HepG2 (cell line): ENCODE data around the gene ACCSL. TPM values are rescaled to one million over a fixed set of nuclear protein-coding genes. Genes with fewer than 3 reads are reported as not detected.

Experiments used
- ATAC-seq: fragments of 200-7000 bp; cut with Tn5 transposase; 3 replicates; pipeline ENCODE4 v1.9.1; 2020; ENCODE audit warnings: mild to moderate bottlenecking, moderate library complexity
- BruUV-seq: library from RNA; stranded (reverse); fragments of 400-500 nt; replicated peaks from 2 replicates; lab custom pipeline; 2021; lab: Mats Ljungman, UMichigan
- CTCF ChIA-PET: fragments of 300-600 bp; formaldehyde crosslinking; extraction: SDS; loops from one replicate; lab custom pipeline; 2021; ENCODE audit warnings: low total read pairs, inconsistent platforms, low intra/inter-chr PET ratio; lab: Yijun Ruan, JAX
- POLR2A ChIA-PET: fragments of 350-600 bp; sonication (Branson Sonifier 250); formaldehyde crosslinking; loops from one replicate; lab custom pipeline; 2020; ENCODE audit warnings: antibody characterized with exemption, inconsistent platforms; lab: Yijun Ruan, JAX
- DNase-seq: peaks from one replicate; pipeline ENCODE4 v3.0.0-alpha.2; 2015; ENCODE audit warnings: low spot score
- FAIRE-seq: peaks from 3 replicates; lab custom pipeline; 2011; peaks lifted over from hg19 to GRCh38; lab: Jason Lieb, UNC
- H2AFZ ChIP-seq: one replicate; pipeline ENCODE4 v1.6.1; 2011; ENCODE audit warnings: low read length, inconsistent platforms
- H3K27ac ChIP-seq: fragments of 300-600 bp; 3 replicates; pipeline ENCODE4 v1.8.0; 2011; ENCODE audit warnings: mixed run types, mild to moderate bottlenecking, mixed read lengths, low read length, inconsistent platforms; ENCODE audit not compliant: insufficient read depth; ENCODE audit errors: extremely low read length
- H3K27me3 ChIP-seq, 2 experiments: fragments of 200-600 bp in 1 of 2; 2 replicates in 1 of 2; 3 replicates in 1 of 2; pipeline versions ENCODE4 v1.6.0 to v1.8.0; 2011; ENCODE audit warnings: low read length in 2 of 2, mild to moderate bottlenecking in 2 of 2, moderate library complexity in 2 of 2, inconsistent platforms in 1 of 2; ENCODE audit not compliant: insufficient read depth in 2 of 2, control insufficient read depth in 1 of 2
- H3K36me3 ChIP-seq, 2 experiments: fragments of 200-600 bp in 1 of 2; replicated peaks in 1 of 2; 2 replicates in 1 of 2; 3 replicates in 1 of 2; pipeline versions ENCODE4 v1.5.1 to v1.8.0; 2011; ENCODE audit warnings: low read length in 2 of 2, inconsistent platforms in 1 of 2; ENCODE audit not compliant: insufficient read depth in 2 of 2, control insufficient read depth in 1 of 2
- H3K4me1 ChIP-seq: 2 replicates; pipeline ENCODE4 v1.5.1; 2012; ENCODE audit warnings: low read length, inconsistent platforms; ENCODE audit not compliant: insufficient read depth
- H3K4me2 ChIP-seq: 2 replicates; pipeline ENCODE4 v1.6.0; 2011; ENCODE audit warnings: low read depth, low read length, inconsistent platforms
- H3K4me3 ChIP-seq, 3 experiments: fragments of 200-600 bp in 1 of 3; sonication (generic), shearing (Covaris generic) in 1 of 3; replicated peaks in 1 of 3; 2 replicates each; pipeline ENCODE4 v1.5.1; 2011 to 2016; ENCODE audit warnings: low read length in 3 of 3, inconsistent platforms in 2 of 3, low read depth in 2 of 3, mild to moderate bottlenecking in 2 of 3, control low read depth in 1 of 3, mixed read lengths in 1 of 3; ENCODE audit not compliant: insufficient read depth in 1 of 3
- H3K79me2 ChIP-seq: one replicate; pipeline ENCODE4 v1.6.1; 2011; ENCODE audit warnings: low read length, inconsistent platforms; ENCODE audit not compliant: insufficient read depth
- H3K9ac ChIP-seq: 2 replicates; pipeline ENCODE4 v1.6.0; 2011; ENCODE audit warnings: mild to moderate bottlenecking, low read depth, low read length, inconsistent platforms; ENCODE audit not compliant: insufficient read depth
- H3K9me3 ChIP-seq: 2 replicates; pipeline ENCODE4 v1.5.1; 2012; ENCODE audit warnings: mild to moderate bottlenecking, low read length
- H4K20me1 ChIP-seq: 2 replicates; pipeline ENCODE4 v1.6.0; 2011; ENCODE audit warnings: inconsistent platforms, mild to moderate bottlenecking, low read length, moderate library complexity; ENCODE audit not compliant: insufficient read depth
- MTF1 ChIP-seq: sonication (generic); formaldehyde crosslinking; IDR thresholded peaks from 2 replicates; pipeline ENCODE4 v1.5.0; 2020; ENCODE audit warnings: missing genetic modification reagents
- RAD21 ChIP-seq: fragments of 450-650 bp; formaldehyde crosslinking; IDR thresholded peaks from 2 replicates; pipeline ENCODE4 v1.5.0; 2020; ENCODE audit warnings: mild to moderate bottlenecking
- SMC3 ChIP-seq: IDR thresholded peaks from 2 replicates; pipeline ENCODE4 v1.6.1; 2011; ENCODE audit warnings: low read length, improper control_type of control experiment
- SRSF9 ChIP-seq: fragments of 200-400 bp; formaldehyde crosslinking; IDR thresholded peaks from 2 replicates; pipeline ENCODE4 v1.6.1; 2018; ENCODE audit warnings: borderline replicate concordance, mild to moderate bottlenecking, low read depth, low read length; ENCODE audit not compliant: insufficient read depth, poor library complexity, severe bottlenecking
- STAG1 ChIP-seq: sonication (generic); formaldehyde crosslinking; IDR thresholded peaks from 2 replicates; pipeline ENCODE4 v1.4.0; 2020; ENCODE audit warnings: missing genetic modification reagents
- ZNF224 ChIP-seq: sonication (generic); formaldehyde crosslinking; IDR thresholded peaks from 2 replicates; pipeline ENCODE4 v1.5.0; 2020; ENCODE audit warnings: mild to moderate bottlenecking, missing genetic modification reagents
- ZNF589 ChIP-seq: sonication (generic); formaldehyde crosslinking; conservative IDR thresholded peaks from 2 replicates; pipeline ENCODE4 v1.8.0; 2022; ENCODE audit warnings: mild to moderate bottlenecking, moderate library complexity, missing genetic modification reagents
- ZNF674 ChIP-seq: sonication (generic); formaldehyde crosslinking; IDR thresholded peaks from 2 replicates; pipeline ENCODE4 v1.5.0; 2020; ENCODE audit warnings: low read depth, mild to moderate bottlenecking, missing genetic modification reagents
- WGBS: methylation state at CpG from one replicate; pipeline ENCODE4 v1.1.6; 2017; ENCODE audit warnings: low lambda C conversion rate; 5-methylcytosine and 5-hydroxymethylcytosine counted together
- in situ Hi-C: cut with HindIII; loops from 2 replicates; pipeline ENCODE4 v1.10.0; 2017; ENCODE audit warnings: low pct_unique_long_range_greater_than_20kb; ENCODE audit not compliant: extremely low pct_ligation_motif_present
- intact Hi-C: fragments of 100-400 bp; cut with micrococcal nuclease; formaldehyde crosslinking; loops from one replicate; pipeline ENCODE4 v1.10.0; 2022; ENCODE audit not compliant: unreplicated experiment
- polyA plus RNA-seq, 8 experiments: library from polyadenylated mRNA; depleted of rRNA in 3 of 8; stranded (reverse) in 7 of 8; unstranded in 1 of 8; fragments of >200 nt; fragmentation: Illumina TruSeq in 4 of 8; extraction: Trizol in 4 of 8; gene quantifications; 2 replicates each; pipeline versions ENCODE4 v1.2.1 to v1.2.3, GENCODE V29; 2011 to 2016; ENCODE audit warnings: low read depth in 4 of 8, missing spikeins in 1 of 8, mixed read lengths in 1 of 8; ENCODE audit not compliant: insufficient read depth in 1 of 8
- total RNA-seq, 5 experiments: library from RNA; depleted of rRNA; stranded (reverse); fragments of >200 nt; fragmentation: Illumina TruSeq; extraction: Trizol; gene quantifications; 2 replicates each; pipeline ENCODE4 v1.2.3, GENCODE V29; 2016; ENCODE audit warnings: low read depth in 1 of 5
- TF ChIP-seq, protein P1 (sequence below): sonication (generic); formaldehyde crosslinking; IDR thresholded peaks from 2 replicates; pipeline ENCODE4 v1.5.0; 2020; ENCODE audit warnings: mild to moderate bottlenecking, missing genetic modification reagents, moderate library complexity
- TF ChIP-seq, protein P2 (sequence below): sonication (generic); formaldehyde crosslinking; IDR thresholded peaks from 2 replicates; pipeline ENCODE4 v1.8.0; 2022; ENCODE audit warnings: mild to moderate bottlenecking, missing genetic modification reagents
- TF ChIP-seq, protein P3 (sequence below): sonication (generic); formaldehyde crosslinking; IDR thresholded peaks from 2 replicates; pipeline ENCODE4 v1.5.1; 2020; ENCODE audit warnings: mild to moderate bottlenecking, moderate library complexity, missing genetic modification reagents
- TF ChIP-seq, protein P4 (sequence below): sonication (generic); formaldehyde crosslinking; IDR thresholded peaks from 2 replicates; pipeline ENCODE4 v1.5.0; 2020; ENCODE audit warnings: missing genetic modification reagents, mild to moderate bottlenecking, borderline replicate concordance

The ACCSL gene
- total and polyA plus RNA-seq, 2 of the 13 experiments (the other 11 are each of a cell fraction or from before 2014, with no cell fraction given): not detected

DNA sequence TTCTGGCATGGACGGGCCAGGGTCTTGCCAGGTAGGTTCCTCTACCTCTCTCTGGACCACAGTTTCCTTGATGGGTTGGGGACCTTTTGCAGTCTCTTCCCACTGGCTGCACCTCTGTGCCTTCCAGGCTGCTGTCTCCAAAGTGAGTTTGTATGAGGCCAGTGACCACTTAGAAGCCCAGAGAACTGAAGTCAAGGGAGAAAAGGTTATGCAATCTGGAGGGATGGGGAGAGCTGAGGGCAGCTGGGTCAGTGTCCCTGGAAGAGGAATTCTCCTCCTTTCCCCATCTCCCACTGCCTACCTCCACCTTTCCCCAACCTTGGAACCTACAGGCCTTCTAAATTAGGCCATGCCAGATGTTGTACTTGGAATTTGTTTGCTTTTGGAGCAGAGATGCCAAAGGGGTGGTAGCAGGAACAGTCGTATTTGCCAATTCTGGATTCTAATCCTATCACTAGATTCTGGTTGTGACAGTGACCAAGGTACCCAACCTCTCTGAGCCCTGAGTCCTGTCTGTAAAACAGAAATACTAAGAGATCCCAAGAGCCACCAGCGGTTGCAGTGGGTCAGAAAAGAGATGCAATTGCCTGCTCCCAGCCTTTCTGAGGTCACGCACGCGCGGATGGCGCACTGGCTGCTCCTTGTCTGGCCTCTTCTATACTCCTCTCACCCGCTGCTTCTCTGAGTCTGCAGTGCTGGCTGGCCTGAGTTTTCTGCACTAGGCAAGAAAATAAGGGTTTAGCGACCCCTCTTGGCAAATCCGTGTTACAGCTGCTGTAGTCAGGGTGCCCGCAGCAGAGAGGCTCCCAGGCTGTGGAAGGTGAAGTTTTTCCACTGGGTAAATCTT, 10.7 kb upstream of the ACCSL start:
- H3K9me3 ChIP-seq: 0 out of 2 replicates have a peak, but pooled peaks cover 4% of the 10 kb centered on the region
- no peaks in the 10 kb centered on the region for H3K36me3 ChIP-seq
- peaks cover 4 to 9% of the 10 kb centered on the region in 2 experiments; a peak in 2 of 5 replicates for H3K27me3 ChIP-seq
- H3K4me2 ChIP-seq: no peak overlapping the region
- no peaks in the 10 kb centered on the region for H4K20me1 ChIP-seq
- no peak overlapping the region for H3K27ac ChIP-seq
- ChIA-PET CTCF (interaction anchor here (0.6 to 2.9 kb wide), 4 partner anchors 146 to 420 kb away, joined by 3 to 51 read pairs (median 5); no protein-coding TSS in a partner anchor), POLR2A (no interaction called here)
- BruUV-seq: no TSS peak
- TF ChIP-seq ZNF224 (0 out of 2 replicates have a peak, but pooled peaks have one; percentile 43), MTF1 (CRISPR knock-in tag) (no peak), ZNF674 (CRISPR knock-in tag) (no peak), SRSF9 (no peak), SMC3 (peak; percentile 82), RAD21 (CRISPR knock-in tag) (peak; percentile 76), STAG1 (CRISPR knock-in tag) (peak; percentile 90), ZNF589 (CRISPR knock-in tag) (no peak)
- TF ChIP-seq, protein P1, sequence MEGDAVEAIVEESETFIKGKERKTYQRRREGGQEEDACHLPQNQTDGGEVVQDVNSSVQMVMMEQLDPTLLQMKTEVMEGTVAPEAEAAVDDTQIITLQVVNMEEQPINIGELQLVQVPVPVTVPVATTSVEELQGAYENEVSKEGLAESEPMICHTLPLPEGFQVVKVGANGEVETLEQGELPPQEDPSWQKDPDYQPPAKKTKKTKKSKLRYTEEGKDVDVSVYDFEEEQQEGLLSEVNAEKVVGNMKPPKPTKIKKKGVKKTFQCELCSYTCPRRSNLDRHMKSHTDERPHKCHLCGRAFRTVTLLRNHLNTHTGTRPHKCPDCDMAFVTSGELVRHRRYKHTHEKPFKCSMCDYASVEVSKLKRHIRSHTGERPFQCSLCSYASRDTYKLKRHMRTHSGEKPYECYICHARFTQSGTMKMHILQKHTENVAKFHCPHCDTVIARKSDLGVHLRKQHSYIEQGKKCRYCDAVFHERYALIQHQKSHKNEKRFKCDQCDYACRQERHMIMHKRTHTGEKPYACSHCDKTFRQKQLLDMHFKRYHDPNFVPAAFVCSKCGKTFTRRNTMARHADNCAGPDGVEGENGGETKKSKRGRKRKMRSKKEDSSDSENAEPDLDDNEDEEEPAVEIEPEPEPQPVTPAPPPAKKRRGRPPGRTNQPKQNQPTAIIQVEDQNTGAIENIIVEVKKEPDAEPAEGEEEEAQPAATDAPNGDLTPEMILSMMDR (CRISPR knock-in tag): peak; percentile 89
- TF ChIP-seq, protein P2, sequence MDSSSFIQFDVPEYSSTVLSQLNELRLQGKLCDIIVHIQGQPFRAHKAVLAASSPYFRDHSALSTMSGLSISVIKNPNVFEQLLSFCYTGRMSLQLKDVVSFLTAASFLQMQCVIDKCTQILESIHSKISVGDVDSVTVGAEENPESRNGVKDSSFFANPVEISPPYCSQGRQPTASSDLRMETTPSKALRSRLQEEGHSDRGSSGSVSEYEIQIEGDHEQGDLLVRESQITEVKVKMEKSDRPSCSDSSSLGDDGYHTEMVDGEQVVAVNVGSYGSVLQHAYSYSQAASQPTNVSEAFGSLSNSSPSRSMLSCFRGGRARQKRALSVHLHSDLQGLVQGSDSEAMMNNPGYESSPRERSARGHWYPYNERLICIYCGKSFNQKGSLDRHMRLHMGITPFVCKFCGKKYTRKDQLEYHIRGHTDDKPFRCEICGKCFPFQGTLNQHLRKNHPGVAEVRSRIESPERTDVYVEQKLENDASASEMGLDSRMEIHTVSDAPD (CRISPR knock-in tag): no peak
- TF ChIP-seq, protein P3, sequence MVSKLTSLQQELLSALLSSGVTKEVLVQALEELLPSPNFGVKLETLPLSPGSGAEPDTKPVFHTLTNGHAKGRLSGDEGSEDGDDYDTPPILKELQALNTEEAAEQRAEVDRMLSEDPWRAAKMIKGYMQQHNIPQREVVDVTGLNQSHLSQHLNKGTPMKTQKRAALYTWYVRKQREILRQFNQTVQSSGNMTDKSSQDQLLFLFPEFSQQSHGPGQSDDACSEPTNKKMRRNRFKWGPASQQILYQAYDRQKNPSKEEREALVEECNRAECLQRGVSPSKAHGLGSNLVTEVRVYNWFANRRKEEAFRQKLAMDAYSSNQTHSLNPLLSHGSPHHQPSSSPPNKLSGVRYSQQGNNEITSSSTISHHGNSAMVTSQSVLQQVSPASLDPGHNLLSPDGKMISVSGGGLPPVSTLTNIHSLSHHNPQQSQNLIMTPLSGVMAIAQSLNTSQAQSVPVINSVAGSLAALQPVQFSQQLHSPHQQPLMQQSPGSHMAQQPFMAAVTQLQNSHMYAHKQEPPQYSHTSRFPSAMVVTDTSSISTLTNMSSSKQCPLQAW: 0 out of 2 replicates have a peak, but pooled peaks have one; percentile 29
- TF ChIP-seq, protein P4, sequence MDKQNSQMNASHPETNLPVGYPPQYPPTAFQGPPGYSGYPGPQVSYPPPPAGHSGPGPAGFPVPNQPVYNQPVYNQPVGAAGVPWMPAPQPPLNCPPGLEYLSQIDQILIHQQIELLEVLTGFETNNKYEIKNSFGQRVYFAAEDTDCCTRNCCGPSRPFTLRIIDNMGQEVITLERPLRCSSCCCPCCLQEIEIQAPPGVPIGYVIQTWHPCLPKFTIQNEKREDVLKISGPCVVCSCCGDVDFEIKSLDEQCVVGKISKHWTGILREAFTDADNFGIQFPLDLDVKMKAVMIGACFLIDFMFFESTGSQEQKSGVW: no peak
- FAIRE-seq (peak; percentile 49), ATAC-seq (peak; percentile 98), DNase-seq (peak; percentile 63)
- no peaks in the 10 kb centered on the region for H3K4me1 ChIP-seq
- H3K9ac ChIP-seq: no peak overlapping the region
- in situ Hi-C loops: no loop called here
- no peaks in the 10 kb centered on the region for H3K79me2 ChIP-seq
- H2AFZ ChIP-seq: no peak overlapping the region
- 13% methylated on average over 3 of the region's 12 CpGs for WGBS
- intact Hi-C loops: loop anchor here (1.0 to 5.0 kb wide), 2 partner anchors 95 to 147 kb away; partner anchors contain the start of gene C11orf96
- no peak overlapping the region for H3K4me3 ChIP-seq
